GM12878 (cell line): Measurements from ENCODE around the gene LPIN2. TPM values are rescaled to one million over a fixed set of nuclear protein-coding genes. Genes with fewer than 3 reads are reported as not detected.

Experiments used
- ATAC-seq: fragments of 200-7000 bp; cut with Tn5 transposase; 3 replicates; pipeline ENCODE4 v1.9.1; 2020; ENCODE audit warnings: mild to moderate bottlenecking, moderate library complexity
- BruUV-seq: library from RNA; stranded (reverse); fragments of 400-500 nt; replicated peaks from 2 replicates; lab custom pipeline; 2021; lab: Mats Ljungman, UMichigan
- CTCF ChIA-PET: fragments of 300-600 bp; sonication (Branson Sonifier 250); formaldehyde crosslinking; extraction: SDS; loops from one replicate; lab custom pipeline; 2021; ENCODE audit warnings: inconsistent platforms; lab: Yijun Ruan, JAX
- POLR2A ChIA-PET: fragments of 350-600 bp; formaldehyde crosslinking; extraction: SDS; loops from one replicate; lab custom pipeline; 2021; ENCODE audit warnings: inconsistent platforms; lab: Charles Lee
- RAD21 ChIA-PET: fragments of 300-600 bp; sonication (Branson Sonifier 250); formaldehyde crosslinking; loops from one replicate; lab custom pipeline; 2023; ENCODE audit warnings: antibody characterized with exemption; ENCODE audit not compliant: unreplicated experiment; lab: Charles Lee
- SMC1A ChIA-PET: fragments of 300-600 bp; sonication (Branson Sonifier 250); formaldehyde crosslinking; loops from one replicate; lab custom pipeline; 2023; ENCODE audit not compliant: unreplicated experiment, uncharacterized antibody; lab: Charles Lee
- DNase-seq: peaks from one replicate; pipeline ENCODE4 v3.0.0-alpha.2; 2011; ENCODE audit warnings: low read depth, low spot score
- FAIRE-seq: peaks from 3 replicates; lab custom pipeline; 2011; peaks lifted over from hg19 to GRCh38; lab: Jason Lieb, UNC
- H2AFZ ChIP-seq: 2 replicates; pipeline ENCODE4 v1.6.0; 2011; ENCODE audit warnings: low read depth, low read length, control low read depth; ENCODE audit not compliant: control insufficient read depth
- H3K27ac ChIP-seq: 2 replicates; pipeline ENCODE4 v1.5.1; 2011; ENCODE audit warnings: control low read depth; ENCODE audit not compliant: control insufficient read depth, insufficient read depth
- H3K27me3 ChIP-seq, 2 experiments: replicated peaks in 1 of 2; 2 replicates each; pipeline versions ENCODE4 v1.6.0 to v1.6.1; 2011; ENCODE audit warnings: low read length in 1 of 2; ENCODE audit not compliant: control insufficient read depth in 2 of 2, insufficient read depth in 2 of 2
- H3K36me3 ChIP-seq, 2 experiments: 2 replicates each; pipeline ENCODE4 v1.5.1; 2011; ENCODE audit warnings: low read length in 1 of 2; ENCODE audit not compliant: control insufficient read depth in 2 of 2, insufficient read depth in 2 of 2
- H3K4me1 ChIP-seq: 2 replicates; pipeline ENCODE4 v1.6.1; 2011; ENCODE audit warnings: mild to moderate bottlenecking, low read length, moderate library complexity, mixed read lengths; ENCODE audit not compliant: control insufficient read depth, insufficient read depth
- H3K4me2 ChIP-seq: 2 replicates; pipeline ENCODE4 v1.6.0; 2011; ENCODE audit warnings: control low read depth; ENCODE audit not compliant: control insufficient read depth, insufficient read depth
- H3K4me3 ChIP-seq: fragments of 200-600 bp; sonication (generic); 2 replicates; pipeline ENCODE4 v1.5.1; 2016
- H3K79me2 ChIP-seq: 2 replicates; pipeline ENCODE4 v1.6.0; 2011; ENCODE audit warnings: low read length; ENCODE audit not compliant: control insufficient read depth, insufficient read depth
- H3K9ac ChIP-seq: 2 replicates; pipeline ENCODE4 v1.8.0; 2011; ENCODE audit warnings: low read length, control low read depth, mixed read lengths; ENCODE audit not compliant: control insufficient read depth, insufficient read depth
- H3K9me3 ChIP-seq: replicated peaks from 3 replicates; pipeline ENCODE4 v1.5.1; 2011; ENCODE audit warnings: mild to moderate bottlenecking, low read length; ENCODE audit not compliant: control insufficient read depth, insufficient read depth
- H4K20me1 ChIP-seq: 2 replicates; pipeline ENCODE4 v1.6.0; 2011; ENCODE audit not compliant: control insufficient read depth, insufficient read depth
- CREB1 ChIP-seq: IDR thresholded peaks from 2 replicates; pipeline ENCODE4 v1.6.1; 2012; ENCODE audit warnings: low read depth, mild to moderate bottlenecking, inconsistent platforms
- EP300 ChIP-seq, 2 experiments: fragments of 150-350 bp in 1 of 2; IDR thresholded peaks; 2 replicates each; pipeline ENCODE4 v1.6.1; 2011 to 2012; ENCODE audit warnings: low read depth in 2 of 2, low read length in 2 of 2, borderline replicate concordance in 1 of 2, improper control_type of control experiment in 1 of 2, inconsistent platforms in 1 of 2; ENCODE audit not compliant: control insufficient read depth in 1 of 2
- HDAC2 ChIP-seq: fragments of 200-600 bp; sonication (generic); IDR thresholded peaks from 2 replicates; pipeline ENCODE4 v1.6.1; 2017
- IKZF1 ChIP-seq: fragments of 450-650 bp; conservative IDR thresholded peaks from 2 replicates; pipeline ENCODE4 v1.6.1; 2017; ENCODE audit warnings: antibody characterized with exemption, mild to moderate bottlenecking
- PML ChIP-seq: IDR thresholded peaks from 2 replicates; pipeline ENCODE4 v1.6.1; 2012; ENCODE audit warnings: low read length, inconsistent platforms
- RUNX3 ChIP-seq: IDR thresholded peaks from 2 replicates; pipeline ENCODE4 v1.6.1; 2012; ENCODE audit warnings: low read length, inconsistent platforms
- ZNF24 ChIP-seq: fragments of 450-650 bp; IDR thresholded peaks from 2 replicates; pipeline ENCODE4 v1.6.1; 2017; ENCODE audit warnings: antibody characterized with exemption, mild to moderate bottlenecking
- WGBS: methylation state at CpG from one replicate; pipeline ENCODE4 v1.1.6; 2016; ENCODE audit warnings: low lambda C conversion rate; ENCODE audit not compliant: insufficient replicate concordance, insufficient coverage; ENCODE audit errors: missing lambda C conversion rate; 5-methylcytosine and 5-hydroxymethylcytosine counted together
- in situ Hi-C: fragments of 300-500 bp; cut with MboI; formaldehyde crosslinking; loops from 9 replicates; pipeline ENCODE4 v1.14.3; 2018; ENCODE audit warnings: mixed read lengths
- intact Hi-C: fragments of 100-400 bp; cut with micrococcal nuclease; formaldehyde crosslinking; loops from one replicate; pipeline ENCODE4 v1.14.2; 2022; ENCODE audit not compliant: unreplicated experiment
- polyA plus RNA-seq, 11 experiments: library from polyadenylated mRNA; depleted of rRNA in 4 of 11; unstranded in 6 of 11; stranded (reverse) in 5 of 11; fragments of >200 nt; fragmentation: Nextera tagmentation in 4 of 11; fragmentation: Illumina TruSeq in 1 of 11; extraction: Ambion mirVana in 4 of 11; extraction: Trizol in 1 of 11; gene quantifications; 1 replicate in 1 of 11; 2 replicates in 10 of 11; pipeline versions ENCODE4 v1.2.1 to v1.2.3, GENCODE V29; 2011 to 2016; ENCODE audit warnings: inconsistent platforms in 2 of 11, missing spikeins in 2 of 11, low read depth in 1 of 11
- total RNA-seq, 4 experiments: library from RNA; depleted of rRNA in 3 of 4; stranded (reverse); fragments of >200 nt in 3 of 4; fragmentation: Illumina TruSeq in 1 of 4; extraction: Trizol in 1 of 4; gene quantifications; 2 replicates each; pipeline versions ENCODE4 v1.2.1 to v1.2.3, GENCODE V29; 2013 to 2021
- TF ChIP-seq, protein P1 (sequence below): IDR thresholded peaks from 2 replicates; pipeline ENCODE4 v1.6.1; 2011; ENCODE audit warnings: low read depth, mild to moderate bottlenecking, low read length, moderate library complexity, borderline replicate concordance; ENCODE audit errors: extremely low read depth
- TF ChIP-seq, protein P2 (sequence below): fragments of 450-650 bp; formaldehyde crosslinking; IDR thresholded peaks from 2 replicates; pipeline ENCODE4 v1.5.0; 2022; ENCODE audit warnings: mild to moderate bottlenecking, missing genetic modification characterization
- TF ChIP-seq, protein P3 (sequence below): fragments of 450-650 bp; IDR thresholded peaks from 2 replicates; pipeline ENCODE4 v1.6.1; 2017; ENCODE audit warnings: mild to moderate bottlenecking, moderate library complexity
- TF ChIP-seq, protein P4 (sequence below): fragments of 450-650 bp; IDR thresholded peaks from 2 replicates; pipeline ENCODE4 v1.6.1; 2016; ENCODE audit warnings: mild to moderate bottlenecking

LPIN2 gene
- total and polyA plus RNA-seq, 10 of the 15 experiments (the other 5 are each of a cell fraction or from before 2014, with no cell fraction given): 4.1 to 28.0 (median 15.9) TPM

DNA sequence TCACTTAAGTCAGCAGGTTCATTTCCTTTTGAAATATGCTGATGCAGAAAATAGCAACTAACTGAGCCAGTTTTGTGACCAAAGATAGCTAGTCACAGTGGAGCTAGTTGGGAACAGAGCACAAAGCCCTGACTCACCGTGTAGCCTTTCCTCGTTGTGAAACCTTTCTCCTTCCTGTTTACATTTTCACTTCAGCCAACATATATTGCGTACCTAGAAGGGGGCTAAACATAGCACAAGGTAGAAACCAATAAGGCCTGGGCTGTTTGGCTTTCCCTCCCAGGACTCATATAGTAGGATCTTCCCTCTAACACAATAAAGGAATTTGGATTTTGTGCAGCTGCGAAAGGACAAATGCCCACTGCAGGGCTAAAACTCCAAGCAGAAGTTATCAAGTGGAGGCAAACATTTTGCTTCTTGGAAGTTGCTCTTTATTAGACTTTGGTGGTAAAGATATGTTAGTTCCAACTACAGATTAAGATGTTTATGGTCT lies 24.5 kb upstream of the LPIN2 start (continued):
- TF ChIP-seq, protein P1, sequence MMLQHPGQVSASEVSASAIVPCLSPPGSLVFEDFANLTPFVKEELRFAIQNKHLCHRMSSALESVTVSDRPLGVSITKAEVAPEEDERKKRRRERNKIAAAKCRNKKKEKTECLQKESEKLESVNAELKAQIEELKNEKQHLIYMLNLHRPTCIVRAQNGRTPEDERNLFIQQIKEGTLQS: no peak
- TF ChIP-seq IKZF1: peak; percentile 49
- TF ChIP-seq, protein P2, sequence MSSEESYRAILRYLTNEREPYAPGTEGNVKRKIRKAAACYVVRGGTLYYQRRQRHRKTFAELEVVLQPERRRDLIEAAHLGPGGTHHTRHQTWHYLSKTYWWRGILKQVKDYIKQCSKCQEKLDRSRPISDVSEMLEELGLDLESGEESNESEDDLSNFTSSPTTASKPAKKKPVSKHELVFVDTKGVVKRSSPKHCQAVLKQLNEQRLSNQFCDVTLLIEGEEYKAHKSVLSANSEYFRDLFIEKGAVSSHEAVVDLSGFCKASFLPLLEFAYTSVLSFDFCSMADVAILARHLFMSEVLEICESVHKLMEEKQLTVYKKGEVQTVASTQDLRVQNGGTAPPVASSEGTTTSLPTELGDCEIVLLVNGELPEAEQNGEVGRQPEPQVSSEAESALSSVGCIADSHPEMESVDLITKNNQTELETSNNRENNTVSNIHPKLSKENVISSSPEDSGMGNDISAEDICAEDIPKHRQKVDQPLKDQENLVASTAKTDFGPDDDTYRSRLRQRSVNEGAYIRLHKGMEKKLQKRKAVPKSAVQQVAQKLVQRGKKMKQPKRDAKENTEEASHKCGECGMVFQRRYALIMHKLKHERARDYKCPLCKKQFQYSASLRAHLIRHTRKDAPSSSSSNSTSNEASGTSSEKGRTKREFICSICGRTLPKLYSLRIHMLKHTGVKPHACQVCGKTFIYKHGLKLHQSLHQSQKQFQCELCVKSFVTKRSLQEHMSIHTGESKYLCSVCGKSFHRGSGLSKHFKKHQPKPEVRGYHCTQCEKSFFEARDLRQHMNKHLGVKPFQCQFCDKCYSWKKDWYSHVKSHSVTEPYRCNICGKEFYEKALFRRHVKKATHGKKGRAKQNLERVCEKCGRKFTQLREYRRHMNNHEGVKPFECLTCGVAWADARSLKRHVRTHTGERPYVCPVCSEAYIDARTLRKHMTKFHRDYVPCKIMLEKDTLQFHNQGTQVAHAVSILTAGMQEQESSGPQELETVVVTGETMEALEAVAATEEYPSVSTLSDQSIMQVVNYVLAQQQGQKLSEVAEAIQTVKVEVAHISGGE: no peak
- TF ChIP-seq CREB1: 0 out of 2 replicates have a peak, but pooled peaks have one; percentile 48
- peak in 1 of 2 experiments; percentile 35; a peak in 1 of 4 replicates for TF ChIP-seq EP300 (IDR thresholded peaks at IDR 0.05; ENCODE audit: borderline replicate concordance in 1 of 2, control insufficient read depth in 1 of 2, low read depth in 2 of 2, low read length in 2 of 2)
- peak; percentile 43; the same call in 1 of the 2 replicates for TF ChIP-seq RUNX3

DNA sequence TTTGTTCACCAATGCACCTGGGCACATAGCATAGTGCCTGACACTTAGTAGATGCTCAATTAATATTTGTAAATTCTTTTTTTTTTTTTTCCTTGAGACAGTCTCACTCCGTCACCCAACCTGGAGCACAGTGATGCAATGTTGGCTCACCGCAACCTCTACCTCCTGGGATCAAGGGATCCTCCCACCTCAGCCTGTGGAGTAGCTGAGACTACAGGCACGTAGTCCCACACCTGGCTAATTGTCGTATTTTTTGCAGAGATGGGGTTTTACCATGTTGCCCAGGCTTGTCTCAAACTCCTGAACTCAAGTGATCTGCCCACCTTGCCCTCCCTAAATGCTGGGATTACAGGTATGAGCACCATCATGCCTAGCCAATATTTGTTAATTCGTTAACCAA lies 23.2 kb upstream of the LPIN2 start:
- 72% methylated on average over 5 of the region's 5 CpGs for WGBS
- Histone ChIP-seq H3K9me3 (no peaks in the 10 kb centered on the region), H3K36me3 (no peaks in the 10 kb centered on the region), H3K9ac (no peak overlapping the region), H3K4me1 (peaks cover 12% of the 10 kb centered on the region), H3K27me3 (no peaks in the 10 kb centered on the region), H2AFZ (no peak overlapping the region), H4K20me1 (no peaks in the 10 kb centered on the region), H3K4me3 (no peak overlapping the region), H3K27ac (no peak overlapping the region), H3K79me2 (no peaks in the 10 kb centered on the region), H3K4me2 (no peak overlapping the region)
- DNase-seq (no peak), FAIRE-seq (no peak), ATAC-seq (no peak)
- ChIA-PET POLR2A (no interaction called here), CTCF (interaction anchor here (0.7 to 3.0 kb wide), 2 partner anchors 24 to 26 kb away, joined by 3 to 21 read pairs; no protein-coding TSS in a partner anchor), RAD21 (no interaction called here), SMC1A (interaction anchor here (0.7 to 2.2 kb wide), 4 partner anchors 21 to 220 kb away, joined by 3 to 10 read pairs (median 4); no protein-coding TSS in a partner anchor)
- intact Hi-C loops: no loop called here
- BruUV-seq: no TSS peak
- in situ Hi-C loops: no loop called here
- TF ChIP-seq, protein P3, sequence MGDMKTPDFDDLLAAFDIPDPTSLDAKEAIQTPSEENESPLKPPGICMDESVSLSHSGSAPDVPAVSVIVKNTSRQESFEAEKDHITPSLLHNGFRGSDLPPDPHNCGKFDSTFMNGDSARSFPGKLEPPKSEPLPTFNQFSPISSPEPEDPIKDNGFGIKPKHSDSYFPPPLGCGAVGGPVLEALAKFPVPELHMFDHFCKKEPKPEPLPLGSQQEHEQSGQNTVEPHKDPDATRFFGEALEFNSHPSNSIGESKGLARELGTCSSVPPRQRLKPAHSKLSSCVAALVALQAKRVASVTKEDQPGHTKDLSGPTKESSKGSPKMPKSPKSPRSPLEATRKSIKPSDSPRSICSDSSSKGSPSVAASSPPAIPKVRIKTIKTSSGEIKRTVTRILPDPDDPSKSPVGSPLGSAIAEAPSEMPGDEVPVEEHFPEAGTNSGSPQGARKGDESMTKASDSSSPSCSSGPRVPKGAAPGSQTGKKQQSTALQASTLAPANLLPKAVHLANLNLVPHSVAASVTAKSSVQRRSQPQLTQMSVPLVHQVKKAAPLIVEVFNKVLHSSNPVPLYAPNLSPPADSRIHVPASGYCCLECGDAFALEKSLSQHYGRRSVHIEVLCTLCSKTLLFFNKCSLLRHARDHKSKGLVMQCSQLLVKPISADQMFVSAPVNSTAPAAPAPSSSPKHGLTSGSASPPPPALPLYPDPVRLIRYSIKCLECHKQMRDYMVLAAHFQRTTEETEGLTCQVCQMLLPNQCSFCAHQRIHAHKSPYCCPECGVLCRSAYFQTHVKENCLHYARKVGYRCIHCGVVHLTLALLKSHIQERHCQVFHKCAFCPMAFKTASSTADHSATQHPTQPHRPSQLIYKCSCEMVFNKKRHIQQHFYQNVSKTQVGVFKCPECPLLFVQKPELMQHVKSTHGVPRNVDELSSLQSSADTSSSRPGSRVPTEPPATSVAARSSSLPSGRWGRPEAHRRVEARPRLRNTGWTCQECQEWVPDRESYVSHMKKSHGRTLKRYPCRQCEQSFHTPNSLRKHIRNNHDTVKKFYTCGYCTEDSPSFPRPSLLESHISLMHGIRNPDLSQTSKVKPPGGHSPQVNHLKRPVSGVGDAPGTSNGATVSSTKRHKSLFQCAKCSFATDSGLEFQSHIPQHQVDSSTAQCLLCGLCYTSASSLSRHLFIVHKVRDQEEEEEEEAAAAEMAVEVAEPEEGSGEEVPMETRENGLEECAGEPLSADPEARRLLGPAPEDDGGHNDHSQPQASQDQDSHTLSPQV: no peak
- TF ChIP-seq HDAC2 (no peak), PML (no peak), ZNF24 (no peak)
- TF ChIP-seq, protein P4, sequence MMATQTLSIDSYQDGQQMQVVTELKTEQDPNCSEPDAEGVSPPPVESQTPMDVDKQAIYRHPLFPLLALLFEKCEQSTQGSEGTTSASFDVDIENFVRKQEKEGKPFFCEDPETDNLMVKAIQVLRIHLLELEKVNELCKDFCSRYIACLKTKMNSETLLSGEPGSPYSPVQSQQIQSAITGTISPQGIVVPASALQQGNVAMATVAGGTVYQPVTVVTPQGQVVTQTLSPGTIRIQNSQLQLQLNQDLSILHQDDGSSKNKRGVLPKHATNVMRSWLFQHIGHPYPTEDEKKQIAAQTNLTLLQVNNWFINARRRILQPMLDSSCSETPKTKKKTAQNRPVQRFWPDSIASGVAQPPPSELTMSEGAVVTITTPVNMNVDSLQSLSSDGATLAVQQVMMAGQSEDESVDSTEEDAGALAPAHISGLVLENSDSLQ: no peak
